Muscle of arm (tissue), 12 donors: Measurements from ENCODE around the gene YIPF7. TPM values are rescaled to one million over a fixed set of nuclear protein-coding genes. Genes with fewer than 3 reads are reported as not detected.

Experiments
- DNase-seq: peaks from one replicate; pipeline ENCODE4 v3.0.0-alpha.2; 2013
- polyA plus RNA-seq, 12 donors: library from polyadenylated mRNA; unstranded; fragments of 120-200 nt; gene quantifications; one replicate each; pipeline ENCODE4 v1.2.1, GENCODE V29; 2013; ENCODE audit not compliant: insufficient read length in 12 of 12

YIPF7 gene
- polyA plus RNA-seq, 12 donors: 0.76 to 6.4 (median 2.9) TPM; not detected in 2

DNA sequence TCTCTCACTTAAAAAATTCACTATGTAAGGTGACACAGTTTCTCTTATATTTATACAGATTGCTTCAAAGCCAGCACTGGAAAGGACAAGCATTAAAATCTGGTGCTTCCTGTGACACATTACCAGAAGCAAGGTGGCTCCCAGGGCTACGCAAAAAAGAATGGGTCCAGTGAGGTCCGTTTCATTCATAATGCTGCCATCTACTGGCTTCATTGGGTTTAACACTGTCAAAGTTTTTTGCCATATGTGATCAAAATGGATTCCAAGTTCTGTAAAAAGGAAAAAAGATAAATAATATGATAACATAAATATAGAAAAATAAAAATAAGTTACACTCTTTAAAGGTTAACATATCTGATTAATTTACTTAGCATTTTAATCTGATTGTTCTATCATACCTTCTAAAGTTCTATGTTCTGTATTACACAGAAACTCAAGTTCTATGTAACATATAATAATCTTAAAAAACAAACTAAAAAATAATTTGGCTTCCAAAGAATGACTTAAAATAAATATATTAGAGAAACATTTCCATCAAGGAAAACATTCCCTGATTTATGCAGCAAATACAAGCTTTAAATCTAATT lies 22.1 kb downstream of the YIPF7 start:
- DNase-seq: peak; percentile 48

DNA sequence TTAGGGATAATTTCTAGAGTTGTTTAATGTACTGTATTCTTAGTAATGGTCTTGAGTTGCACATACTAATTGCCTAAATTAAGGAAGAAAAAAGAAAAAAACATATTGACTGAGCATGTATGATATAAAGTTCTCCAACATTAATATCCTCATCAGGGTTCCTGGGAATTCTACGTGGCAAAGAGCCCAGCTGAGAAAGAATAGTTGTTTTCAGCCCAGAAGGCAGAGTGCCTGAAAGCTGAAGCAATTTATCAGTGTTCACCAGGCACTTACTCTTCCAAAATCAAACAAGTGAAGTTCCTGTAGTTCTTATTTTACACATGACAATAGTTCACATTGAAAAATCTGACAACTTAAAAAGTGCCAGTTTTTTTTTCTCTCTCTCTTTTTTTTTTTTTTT lies 27.7 kb downstream of the YIPF7 start:
- peak; percentile 81 for DNase-seq

DNA sequence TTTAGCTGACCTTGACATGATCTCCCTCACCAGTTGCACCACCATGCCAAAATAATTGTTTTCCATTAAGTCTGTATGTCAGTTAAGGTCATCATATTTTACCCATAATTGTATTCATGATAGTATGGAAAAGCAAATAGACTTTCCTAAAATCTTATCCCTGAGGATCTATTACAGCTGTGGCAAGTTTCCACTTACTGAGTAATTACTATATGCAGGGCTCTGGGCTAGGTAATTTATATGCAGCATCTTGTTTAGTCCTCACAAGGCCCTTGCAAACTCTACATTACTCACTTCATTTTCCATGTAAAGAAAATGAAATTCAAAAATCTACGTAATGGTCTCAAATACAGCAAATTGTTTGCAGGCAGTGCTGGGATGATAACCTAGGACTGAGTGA lies 34.8 kb downstream of the YIPF7 start:
- DNase-seq: peak; percentile 57

DNA sequence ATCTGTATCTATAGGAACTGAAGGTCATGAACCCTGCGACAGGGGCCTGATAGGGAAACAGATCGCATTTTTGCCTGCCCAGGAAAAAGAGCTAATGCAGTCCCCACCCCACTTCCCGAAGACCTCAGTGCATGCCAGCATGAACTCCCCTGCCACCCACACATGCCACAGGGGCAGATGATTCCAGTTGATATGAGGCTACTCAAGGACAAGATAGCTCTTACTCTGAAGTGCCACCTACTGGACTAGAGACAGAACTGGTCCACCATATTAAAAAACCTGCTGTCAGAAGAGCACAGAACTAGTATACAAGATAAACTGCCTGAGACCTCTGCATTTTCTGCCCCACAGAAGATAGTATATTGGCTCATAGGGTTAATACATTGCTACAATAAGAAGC lies 68.0 kb downstream of the YIPF7 start:
- DNase-seq: no peak

DNA sequence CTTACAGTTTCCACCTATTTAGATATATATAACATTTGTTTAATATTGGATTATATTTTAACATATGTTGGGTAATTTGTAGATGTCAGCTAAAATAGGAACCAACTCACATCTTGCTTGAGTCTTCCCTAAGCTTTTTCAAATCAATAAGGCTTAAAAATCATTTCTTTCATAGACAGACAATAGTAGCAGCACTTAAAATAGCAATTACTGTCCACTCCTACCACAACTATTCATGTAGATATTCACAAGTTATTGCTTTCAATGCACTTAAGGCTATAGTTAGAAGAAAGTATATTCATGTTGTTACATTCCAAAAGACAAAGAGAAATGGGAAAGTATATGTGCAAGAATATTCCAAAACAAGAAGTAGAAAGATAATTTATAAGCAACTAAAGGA lies 71.2 kb downstream of the YIPF7 start:
- no peak for DNase-seq

DNA sequence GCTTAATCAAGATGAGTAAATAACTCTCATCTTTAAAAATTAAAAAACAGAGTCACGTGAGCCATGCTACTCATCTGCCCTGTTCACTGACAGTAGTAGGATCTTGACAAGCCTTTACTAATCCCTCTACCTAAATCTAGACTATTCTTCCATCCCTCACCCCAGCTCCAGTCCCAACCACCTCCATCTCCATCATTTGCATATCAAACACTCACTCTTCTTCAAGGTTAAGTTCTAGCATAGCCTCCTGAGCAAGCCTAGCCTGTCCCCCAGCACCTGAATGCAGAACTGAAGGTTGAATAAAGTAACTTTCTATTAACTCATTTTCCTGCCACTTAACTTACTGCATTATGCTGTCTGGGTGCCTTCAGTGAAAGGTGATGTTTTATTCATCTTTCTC lies 72.5 kb downstream of the YIPF7 start:
- no peak for DNase-seq

Other genes with a start within 250 kb of the YIPF7 start
- under 1 TPM in 4 of 12 donors, not detected in 8; 0.08 to 0.50 (median 0.11) TPM for gene KCTD8, start 202.8 kb downstream of the YIPF7 start, polyA plus RNA-seq
- gene GUF1, start 26.8 kb upstream of the YIPF7 start, polyA plus RNA-seq: 10 to 100 TPM in 11 of 12 donors, not detected in 1; 20.0 to 29.4 (median 26.6) TPM
- 10 to 100 TPM in 11 of 12 donors, not detected in 1; 18.0 to 27.4 (median 20.8) TPM for gene GNPDA2, start 74.9 kb upstream of the YIPF7 start, polyA plus RNA-seq